Osteoblast (primary cell): ENCODE measurements around the gene CDX2. TPM values are rescaled to one million over a fixed set of nuclear protein-coding genes. Genes with fewer than 3 reads are reported as not detected.
"Not testable (repeated sequence)": the region's sequence is repeated elsewhere in the genome, so short reads cannot be mapped to it uniquely, and the experiment has no call there.

ENCODE experiments used
- DNase-seq: peaks from one replicate; pipeline ENCODE4 v3.0.0; 2011; ENCODE audit warnings: low spot score, mixed read lengths; ENCODE audit not compliant: insufficient read length; ENCODE audit errors: missing footprints
- H2AFZ ChIP-seq: 2 replicates; pipeline ENCODE4 v1.6.0; 2011; ENCODE audit warnings: mild to moderate bottlenecking, low read length
- H3K27ac ChIP-seq: 2 replicates; pipeline ENCODE4 v1.5.1; 2011; ENCODE audit warnings: mild to moderate bottlenecking, low read depth, low read length, moderate library complexity
- H3K27me3 ChIP-seq: 2 replicates; pipeline ENCODE4 v1.6.0; 2012; ENCODE audit warnings: mild to moderate bottlenecking, control low read depth, inconsistent platforms, low read length, moderate library complexity; ENCODE audit not compliant: insufficient read depth
- H3K36me3 ChIP-seq: 2 replicates; pipeline ENCODE4 v1.5.1; 2011; ENCODE audit warnings: mild to moderate bottlenecking, low read length, control low read depth, moderate library complexity; ENCODE audit not compliant: insufficient read depth
- H3K4me1 ChIP-seq: 2 replicates; pipeline ENCODE4 v1.5.1; 2011; ENCODE audit warnings: mild to moderate bottlenecking, low read length, control low read depth, moderate library complexity; ENCODE audit not compliant: insufficient read depth
- H3K4me2 ChIP-seq: 2 replicates; pipeline ENCODE4 v1.6.0; 2011; ENCODE audit warnings: mild to moderate bottlenecking, low read length; ENCODE audit not compliant: insufficient read depth
- H3K4me3 ChIP-seq: fragments of 200-600 bp; sonication (generic); 3 replicates; pipeline ENCODE4 v1.5.1; 2012; ENCODE audit warnings: mild to moderate bottlenecking, low read length, inconsistent platforms; ENCODE audit not compliant: insufficient read depth
- H3K79me2 ChIP-seq: 2 replicates; pipeline ENCODE4 v1.6.0; 2012; ENCODE audit warnings: mild to moderate bottlenecking, low read length, control low read depth, inconsistent platforms; ENCODE audit not compliant: insufficient read depth
- H3K9me3 ChIP-seq: 2 replicates; pipeline ENCODE4 v1.5.1; 2011; ENCODE audit warnings: low read depth, low read length, control low read depth
- H4K20me1 ChIP-seq: 2 replicates; pipeline ENCODE4 v1.6.0; 2012; ENCODE audit warnings: mild to moderate bottlenecking, low read length, control low read depth; ENCODE audit not compliant: insufficient read depth
- total RNA-seq: library from RNA; depleted of rRNA; stranded (reverse); fragments of >200 nt; gene quantifications from 2 replicates; pipeline ENCODE4 v1.2.3, GENCODE V29; 2012
- TF ChIP-seq, protein P1 (sequence below): IDR thresholded peaks from 2 replicates; pipeline ENCODE4 v1.5.1; 2011; ENCODE audit warnings: mild to moderate bottlenecking, low read depth, low read length, moderate library complexity; ENCODE audit errors: extremely low read depth

CDX2 gene
- total RNA-seq, 1 donor = not detected

DNA sequence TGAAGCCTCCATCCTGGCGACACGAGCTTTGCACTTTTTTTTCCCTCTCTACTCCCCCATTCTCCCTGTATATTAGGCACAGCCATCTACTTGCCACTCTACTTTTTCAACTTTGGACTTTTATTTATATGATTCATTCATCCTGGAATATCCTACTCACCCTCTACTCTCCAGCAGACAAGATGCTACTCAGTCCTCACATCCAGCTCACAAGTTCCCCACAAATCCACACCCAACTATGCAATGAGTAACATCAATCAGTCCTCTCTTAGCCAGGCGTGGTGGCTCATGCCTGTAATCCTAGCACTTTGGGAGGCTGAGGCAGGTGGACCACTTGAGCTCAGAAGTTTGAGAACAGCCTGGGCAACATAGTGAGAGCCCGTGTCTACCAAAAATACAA, 43.3 kb upstream of the CDX2 start:
- H3K4me1 ChIP-seq = no peaks in the 10 kb centered on the region
- no peaks in the 10 kb centered on the region for H3K36me3 ChIP-seq
- H2AFZ ChIP-seq = no peak overlapping the region
- no peak overlapping the region for H3K4me3 ChIP-seq
- no peaks in the 10 kb centered on the region for H3K9me3 ChIP-seq
- H3K79me2 ChIP-seq = no peaks in the 10 kb centered on the region
- H3K4me2 ChIP-seq = no peak overlapping the region
- TF ChIP-seq, protein P1, sequence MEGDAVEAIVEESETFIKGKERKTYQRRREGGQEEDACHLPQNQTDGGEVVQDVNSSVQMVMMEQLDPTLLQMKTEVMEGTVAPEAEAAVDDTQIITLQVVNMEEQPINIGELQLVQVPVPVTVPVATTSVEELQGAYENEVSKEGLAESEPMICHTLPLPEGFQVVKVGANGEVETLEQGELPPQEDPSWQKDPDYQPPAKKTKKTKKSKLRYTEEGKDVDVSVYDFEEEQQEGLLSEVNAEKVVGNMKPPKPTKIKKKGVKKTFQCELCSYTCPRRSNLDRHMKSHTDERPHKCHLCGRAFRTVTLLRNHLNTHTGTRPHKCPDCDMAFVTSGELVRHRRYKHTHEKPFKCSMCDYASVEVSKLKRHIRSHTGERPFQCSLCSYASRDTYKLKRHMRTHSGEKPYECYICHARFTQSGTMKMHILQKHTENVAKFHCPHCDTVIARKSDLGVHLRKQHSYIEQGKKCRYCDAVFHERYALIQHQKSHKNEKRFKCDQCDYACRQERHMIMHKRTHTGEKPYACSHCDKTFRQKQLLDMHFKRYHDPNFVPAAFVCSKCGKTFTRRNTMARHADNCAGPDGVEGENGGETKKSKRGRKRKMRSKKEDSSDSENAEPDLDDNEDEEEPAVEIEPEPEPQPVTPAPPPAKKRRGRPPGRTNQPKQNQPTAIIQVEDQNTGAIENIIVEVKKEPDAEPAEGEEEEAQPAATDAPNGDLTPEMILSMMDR = no peak
- DNase-seq = no peak
- H4K20me1 ChIP-seq = no peaks in the 10 kb centered on the region
- no peaks in the 10 kb centered on the region for H3K27me3 ChIP-seq
- no peak overlapping the region for H3K27ac ChIP-seq

DNA sequence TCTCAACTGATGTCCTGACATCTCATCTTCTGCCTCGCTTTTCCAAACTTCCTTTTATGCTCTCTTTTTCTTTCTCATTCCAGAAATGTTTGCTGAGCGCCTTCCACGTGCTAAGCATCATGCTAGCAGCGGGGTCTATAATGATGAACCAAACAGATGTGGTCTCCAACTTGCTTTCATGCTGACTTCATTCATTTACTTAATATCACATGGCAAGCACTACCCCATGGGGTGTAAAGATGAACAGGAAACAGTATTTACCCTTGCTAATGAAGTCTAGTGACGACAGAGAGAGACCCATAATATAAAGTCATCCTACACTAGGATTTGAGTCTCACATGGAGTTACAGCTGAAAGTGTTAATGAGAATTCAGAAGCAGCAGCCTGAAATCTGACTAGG, 40.9 kb upstream of the CDX2 start:
- no peak for DNase-seq
- Histone ChIP-seq H2AFZ (no peak overlapping the region), H3K4me2 (no peak overlapping the region), H3K4me3 (no peak overlapping the region), H3K9me3 (no peaks in the 10 kb centered on the region), H3K4me1 (no peaks in the 10 kb centered on the region), H4K20me1 (no peaks in the 10 kb centered on the region), H3K36me3 (no peaks in the 10 kb centered on the region), H3K79me2 (no peaks in the 10 kb centered on the region), H3K27ac (no peak overlapping the region), H3K27me3 (no peaks in the 10 kb centered on the region)
- TF ChIP-seq, protein P1 = no peak

DNA sequence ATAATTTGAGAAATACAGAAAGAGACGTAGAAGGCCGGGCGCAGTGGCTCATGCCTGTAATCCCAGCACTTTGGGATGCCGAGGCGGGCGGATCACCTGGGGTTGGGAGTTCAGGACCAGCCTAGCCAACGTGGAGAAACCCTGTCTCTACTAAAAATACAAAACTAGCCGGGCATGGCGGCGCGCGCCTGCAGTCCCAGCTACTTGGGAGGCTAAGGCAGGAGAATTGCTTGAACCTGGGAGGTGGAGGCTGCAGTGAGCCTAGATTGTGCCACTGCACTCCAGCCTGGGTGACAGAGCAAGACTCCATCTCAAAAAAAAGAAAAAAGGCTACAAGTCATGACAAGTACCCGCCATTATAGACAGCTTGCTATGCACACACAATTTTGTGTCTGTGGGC, 35.9 kb upstream of the CDX2 start:
- not testable (repeated sequence) for DNase-seq, H3K36me3 ChIP-seq, H3K4me3 ChIP-seq, H4K20me1 ChIP-seq, H3K9me3 ChIP-seq, H3K4me2 ChIP-seq, H2AFZ ChIP-seq, H3K27ac ChIP-seq, H3K27me3 ChIP-seq, H3K4me1 ChIP-seq, H3K79me2 ChIP-seq

DNA sequence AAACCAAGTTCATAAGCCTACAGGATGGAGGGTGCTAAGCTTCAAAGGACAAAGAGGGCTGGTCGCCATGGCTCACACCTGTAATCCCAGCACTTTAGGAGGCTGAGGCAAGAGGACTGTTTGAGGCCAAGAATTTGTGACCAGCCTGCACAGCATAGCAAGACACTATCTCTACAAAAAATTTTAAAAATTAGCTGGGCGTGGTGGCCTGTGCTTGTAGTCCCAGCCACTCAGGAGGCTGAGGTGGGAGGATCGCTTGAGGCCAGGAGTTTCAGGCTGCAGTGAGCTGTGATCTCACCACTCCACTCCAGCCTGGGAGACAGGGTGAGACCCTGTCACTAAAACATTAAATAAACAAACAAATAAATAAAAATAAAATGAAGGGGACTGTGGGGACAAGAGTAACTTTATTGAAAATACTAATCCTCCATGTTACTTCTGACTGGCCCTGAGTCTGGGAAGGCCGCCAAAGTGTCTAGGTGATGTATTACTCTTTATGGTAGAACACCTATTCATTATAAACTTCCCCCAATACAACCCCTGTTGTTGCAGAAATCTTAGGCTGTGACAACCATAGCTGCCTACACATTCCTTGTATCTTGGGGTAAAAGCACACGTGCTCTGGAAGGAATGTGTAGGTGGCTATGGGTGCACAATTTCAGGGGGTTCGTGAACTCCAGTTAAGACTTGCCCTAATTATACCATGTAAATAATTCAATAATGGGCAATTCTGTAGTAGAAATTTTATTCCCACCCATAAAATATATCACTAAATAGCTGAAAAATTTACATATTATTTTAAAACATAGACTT, 34.0 kb upstream of the CDX2 start:
- H3K4me3 ChIP-seq = no peak overlapping the region
- no peak overlapping the region for H3K4me2 ChIP-seq
- H3K79me2 ChIP-seq = no peaks in the 10 kb centered on the region
- no peaks in the 10 kb centered on the region for H3K36me3 ChIP-seq
- DNase-seq = no peak
- no peak overlapping the region for H3K27ac ChIP-seq
- H3K27me3 ChIP-seq = no peaks in the 10 kb centered on the region
- no peaks in the 10 kb centered on the region for H3K4me1 ChIP-seq
- no peak overlapping the region for H2AFZ ChIP-seq
- TF ChIP-seq, protein P1 = no peak
- H3K9me3 ChIP-seq = no peaks in the 10 kb centered on the region
- no peaks in the 10 kb centered on the region for H4K20me1 ChIP-seq
